UCSD-AML1 (cell line): ENCODE measurements around the gene PEX10.

Experiments
- DNase-seq: peaks from one replicate; lab custom pipeline; 2025; ENCODE audit not compliant: unreplicated experiment; lab: John Stamatoyannopoulos, UW

The PEX10 gene

DNA sequence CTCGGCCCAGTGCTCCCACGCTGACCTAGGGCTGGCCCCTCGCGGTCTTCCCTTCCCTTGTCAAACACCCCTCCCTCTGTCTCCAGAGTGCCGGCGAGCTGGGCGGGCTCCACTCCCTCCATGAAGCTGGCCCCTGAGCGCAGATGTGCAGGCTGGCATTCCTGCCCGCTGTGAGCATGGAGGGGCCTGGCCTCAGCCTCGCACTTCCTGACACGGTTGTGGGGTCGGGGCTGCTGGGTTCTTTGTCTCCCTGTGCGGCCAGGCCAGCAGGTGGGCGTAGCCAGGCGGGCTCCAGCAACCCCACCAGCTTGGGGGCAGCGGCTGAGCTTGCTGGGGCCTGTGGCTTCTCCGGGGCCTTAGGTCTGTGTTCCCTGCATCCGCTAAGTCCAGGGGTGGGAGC is 14.2 kb upstream of the PEX10 start:
- DNase-seq = no peak

DNA sequence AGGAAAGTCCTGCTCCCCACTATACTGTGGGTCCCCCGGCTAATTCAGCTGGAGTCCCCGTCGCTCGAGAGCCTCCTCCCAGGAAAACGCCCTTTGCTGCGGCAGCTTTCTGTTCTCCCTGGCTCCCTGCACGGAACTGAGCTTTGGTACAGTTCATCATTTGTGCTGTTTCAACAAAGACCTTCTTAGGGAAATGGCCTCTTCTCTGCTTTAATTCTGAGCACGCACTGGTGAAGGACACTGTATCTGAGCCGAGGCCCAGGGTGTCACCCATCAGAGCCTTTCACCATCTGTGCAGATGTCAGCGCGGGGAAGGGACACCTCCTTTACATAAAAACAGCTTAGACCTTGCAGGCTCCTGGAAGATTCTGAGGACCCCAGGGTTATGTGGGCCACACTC is 13.5 kb upstream of the PEX10 start:
- no peak for DNase-seq

DNA sequence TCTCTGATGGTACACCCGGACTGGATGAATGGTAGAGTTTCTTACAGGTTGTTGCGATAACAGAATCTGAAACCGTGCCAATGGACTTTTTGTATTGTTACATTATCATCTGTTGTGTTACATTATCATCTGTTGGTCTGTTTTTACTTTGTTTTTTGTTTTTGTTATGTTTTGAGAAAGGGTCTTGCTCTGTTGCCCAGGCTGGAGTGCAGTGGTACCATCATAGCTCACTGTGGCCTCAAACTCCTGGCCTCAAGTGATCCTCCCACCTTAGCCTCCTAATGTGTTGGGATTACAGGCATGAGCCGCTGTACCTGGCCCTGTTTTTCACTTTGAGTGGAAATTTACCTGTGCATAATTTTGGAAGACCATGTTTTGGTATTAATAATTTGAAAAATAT is 10.2 kb upstream of the PEX10 start:
- no peak for DNase-seq

DNA sequence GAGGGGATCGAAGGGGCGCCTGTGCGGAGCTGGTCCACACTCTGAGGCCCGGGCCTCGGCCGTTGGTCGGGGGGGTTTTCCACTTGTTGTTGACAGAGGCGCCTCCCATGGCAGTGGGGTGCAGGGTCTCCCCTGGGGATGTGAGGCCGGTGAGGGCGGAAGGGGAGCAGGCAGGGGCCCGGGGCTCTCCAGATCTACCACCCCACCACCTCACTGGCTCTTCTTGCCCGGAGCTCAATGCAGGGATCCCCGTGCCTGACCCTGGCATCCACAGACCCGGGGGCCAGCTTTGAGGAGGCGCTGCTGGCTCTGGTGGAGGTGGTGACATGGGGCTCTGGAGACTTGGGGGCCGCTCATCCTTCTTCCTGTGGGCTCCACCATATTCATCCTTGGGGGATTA is 7.1 kb upstream of the PEX10 start:
- DNase-seq = no peak

- DNase-seq = no peak
These were observed 6.5 kb upstream of the PEX10 start for GRCh38 chr1:2418791-2419320.

GRCh38 chr1:2417833-2418225 is 5.5 kb upstream of the PEX10 start:
- no peak for DNase-seq

DNA sequence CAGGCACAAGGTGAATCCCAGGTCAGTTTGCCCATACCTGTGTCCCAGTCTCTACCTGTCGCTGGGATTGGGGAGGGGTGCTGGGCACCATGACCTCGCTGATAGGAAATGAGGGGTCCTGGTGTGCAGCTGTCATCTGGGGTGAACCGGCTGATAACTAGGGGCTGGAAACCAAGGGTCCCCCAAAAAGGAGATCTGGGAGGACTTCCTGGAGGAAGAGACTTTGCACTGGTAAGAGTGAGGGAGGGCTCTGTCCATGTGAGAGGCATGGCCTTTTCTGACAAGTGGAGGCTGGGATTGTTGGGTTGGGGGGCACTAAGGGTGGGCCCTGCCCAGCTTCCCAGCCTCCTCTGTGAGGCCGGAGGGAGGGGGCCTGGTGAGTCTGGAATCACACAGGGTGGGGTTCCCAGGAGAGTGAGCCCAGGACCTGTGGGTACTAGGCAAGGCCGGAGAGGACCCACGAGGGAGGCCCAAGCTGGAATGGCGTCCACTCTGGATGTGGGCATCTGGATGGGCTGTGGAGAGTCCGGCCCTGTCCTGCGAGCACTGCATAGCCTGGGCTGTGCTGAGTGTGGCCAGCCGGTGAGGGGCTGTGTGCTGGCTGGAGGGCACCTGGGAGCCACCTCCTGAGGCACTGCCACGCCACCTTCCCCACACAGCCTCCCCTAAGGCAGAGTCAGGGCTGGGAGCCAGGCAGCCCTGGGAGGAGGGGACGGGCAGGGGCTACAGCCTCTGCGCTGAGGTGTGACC is 4.9 kb upstream of the PEX10 start:
- DNase-seq = no peak

DNA sequence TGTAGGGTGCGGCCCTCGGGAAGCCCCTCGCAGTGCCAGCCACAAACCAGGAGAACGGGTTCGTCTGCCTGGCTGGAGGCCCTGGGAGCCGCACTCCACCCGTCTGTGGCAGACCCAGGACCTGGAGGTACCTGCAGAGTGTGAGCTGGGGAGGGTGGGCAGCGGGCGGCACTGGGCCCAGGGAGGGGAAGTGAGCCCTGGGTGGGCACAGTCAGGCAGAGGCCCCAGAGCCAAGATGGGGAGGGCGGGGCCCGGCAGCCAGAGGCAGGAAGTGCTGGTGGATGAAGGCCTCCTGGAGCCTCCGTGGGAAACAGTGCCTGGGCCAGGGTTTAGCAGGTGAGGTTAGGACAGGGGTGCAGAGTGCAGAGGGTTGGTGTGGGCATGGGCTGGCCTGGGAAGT is 4.0 kb upstream of the PEX10 start:
- DNase-seq = peak; percentile 19

DNA sequence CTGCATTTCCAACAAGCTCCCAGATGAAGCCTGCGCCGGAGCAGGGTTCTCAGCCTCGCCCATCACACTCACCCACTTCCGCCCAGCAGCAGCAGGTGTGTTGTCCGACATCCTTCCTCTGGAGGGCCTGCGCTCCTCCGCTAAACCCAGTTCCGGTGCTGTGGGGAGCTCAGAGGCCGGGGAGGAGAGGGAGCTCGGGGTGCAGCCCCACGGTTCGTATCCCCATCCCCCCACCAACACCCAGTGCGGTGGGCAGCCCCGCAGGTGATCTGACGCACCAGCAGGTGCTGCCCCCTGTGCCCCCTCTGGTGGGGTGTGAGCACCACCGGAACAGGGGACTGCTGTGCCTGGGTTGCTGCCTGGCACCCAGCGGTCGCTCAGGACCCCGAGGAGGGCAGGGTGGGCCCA is 3.4 kb upstream of the PEX10 start:
- DNase-seq = peak; percentile 52

DNA sequence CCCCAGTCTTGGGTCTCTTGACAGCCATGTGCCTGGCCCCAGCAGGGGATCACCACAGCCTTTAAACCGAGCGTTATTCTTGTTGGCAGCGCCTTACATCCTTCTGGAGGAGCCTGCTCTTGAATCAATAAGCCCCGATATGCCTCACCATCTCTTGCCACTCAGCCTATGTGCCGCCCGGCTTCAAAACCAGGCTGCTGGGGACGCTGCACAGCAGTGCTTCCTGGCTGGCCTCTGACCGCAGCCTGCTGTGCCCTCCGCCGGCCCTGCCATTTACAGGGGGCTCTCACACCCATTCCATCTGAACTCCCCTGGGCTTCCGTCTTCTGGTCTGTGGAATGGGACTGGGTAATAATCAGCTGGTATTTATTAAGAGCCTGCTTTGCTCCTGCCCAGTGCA is 3.0 kb upstream of the PEX10 start:
- DNase-seq = no peak

DNA sequence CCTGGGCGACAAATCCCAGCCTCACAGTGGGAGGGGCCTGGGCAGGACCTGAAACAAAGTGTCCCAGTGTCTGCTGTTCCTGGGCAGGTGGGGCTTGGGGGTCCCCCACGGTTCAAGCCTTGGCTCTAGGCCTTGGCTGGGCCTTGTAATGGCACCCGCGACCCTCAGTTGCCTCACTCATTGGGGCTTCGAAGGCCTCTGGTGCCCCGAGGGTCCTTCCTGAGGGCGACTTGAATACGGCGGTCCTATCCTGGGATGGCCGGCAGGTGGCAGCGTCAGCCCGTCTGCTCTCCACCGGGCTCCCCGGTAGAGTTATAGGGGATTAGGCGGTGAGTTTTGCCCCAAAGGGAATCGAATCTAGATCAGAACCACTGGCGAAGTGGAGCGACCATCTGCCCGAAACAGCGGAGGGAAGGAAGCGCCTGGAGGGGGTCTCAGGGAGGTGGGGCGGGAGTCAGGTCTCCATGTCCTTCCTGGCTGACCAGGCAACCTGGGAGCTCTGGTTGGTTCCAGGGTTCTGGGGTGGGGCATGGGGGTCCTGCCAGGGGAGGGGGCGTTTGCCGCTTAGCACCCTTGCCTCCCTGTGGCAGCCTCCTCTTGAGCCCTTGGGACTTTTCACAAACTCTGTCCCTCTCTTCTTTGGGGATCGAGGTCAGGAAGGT is 2.1 kb upstream of the PEX10 start:
- peak; percentile 76 for DNase-seq

DNA sequence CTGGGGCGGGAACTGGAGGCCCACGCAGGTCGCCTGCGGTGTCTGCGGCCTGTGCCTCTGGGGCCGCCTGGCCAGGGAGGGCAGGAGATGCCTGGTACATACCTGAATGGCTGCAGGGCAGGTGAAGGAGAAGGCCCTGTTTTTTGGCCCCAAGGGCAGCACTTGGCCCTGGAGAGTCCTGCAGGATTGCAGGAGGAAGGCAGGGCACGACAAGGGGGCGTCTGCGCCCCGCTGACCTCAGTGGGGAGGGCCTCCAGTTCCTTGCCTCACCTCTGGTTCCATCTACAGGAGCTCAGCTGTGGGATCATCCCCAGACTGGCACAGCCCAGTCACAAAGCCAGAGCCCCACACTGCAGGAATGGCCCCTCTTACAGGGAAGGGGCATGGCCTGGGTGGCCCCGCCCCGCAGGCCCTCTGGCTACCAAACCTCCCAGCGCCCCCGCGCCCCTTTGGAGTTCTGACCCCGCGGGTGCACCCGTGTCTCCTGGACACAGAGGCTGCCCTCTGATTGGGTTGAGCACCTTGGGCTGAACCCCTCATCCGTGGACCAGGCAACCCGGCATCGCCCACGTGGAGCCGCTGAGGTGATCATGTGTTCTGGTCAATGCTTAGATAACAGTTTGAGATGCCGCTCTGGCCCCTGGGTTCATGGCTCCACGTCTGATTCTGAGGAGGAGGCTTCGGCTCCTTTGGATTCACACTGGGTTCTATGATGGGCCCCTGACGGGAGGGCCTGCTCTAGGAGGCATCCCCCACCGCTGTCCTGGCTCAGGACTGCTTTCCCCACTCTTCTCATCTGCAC is 1.3 kb upstream of the PEX10 start:
- no peak for DNase-seq

DNA sequence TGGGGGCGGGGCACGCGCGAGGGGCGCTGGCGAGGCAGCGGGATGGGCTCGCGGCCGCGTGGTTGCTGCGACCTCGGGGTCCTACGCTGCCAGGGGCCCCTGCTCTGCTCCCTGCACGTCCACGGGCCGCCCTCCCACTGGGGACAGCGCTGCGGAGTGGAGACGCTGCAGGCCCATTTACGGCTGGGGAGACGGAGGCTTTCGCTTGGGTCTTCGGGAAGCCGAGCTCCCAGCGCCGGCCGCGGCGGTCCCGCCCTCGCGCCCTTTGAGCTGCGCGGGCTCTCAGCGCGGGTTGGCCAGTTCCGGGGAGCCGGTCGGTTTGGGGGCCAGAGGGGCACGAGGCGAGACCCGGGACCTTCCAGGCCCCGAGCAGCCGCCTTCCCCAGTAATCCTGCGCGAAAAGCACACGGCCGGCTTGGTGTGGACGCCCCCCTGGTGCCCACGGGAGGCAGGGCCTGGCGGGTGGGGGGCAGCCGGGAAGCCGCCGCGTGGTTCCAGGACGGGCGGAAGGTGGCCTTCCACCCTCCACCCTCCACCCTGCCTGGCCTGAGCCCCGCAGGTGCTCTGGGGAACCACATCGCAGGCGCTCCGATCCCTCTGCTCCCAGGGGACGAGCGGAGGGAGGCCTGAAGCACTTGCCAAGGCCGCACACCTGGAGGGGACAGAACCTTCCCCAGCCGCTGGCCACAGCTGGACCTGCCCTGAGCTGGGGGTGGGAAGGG is 570 bp upstream of the PEX10 start:
- no peak for DNase-seq

DNA sequence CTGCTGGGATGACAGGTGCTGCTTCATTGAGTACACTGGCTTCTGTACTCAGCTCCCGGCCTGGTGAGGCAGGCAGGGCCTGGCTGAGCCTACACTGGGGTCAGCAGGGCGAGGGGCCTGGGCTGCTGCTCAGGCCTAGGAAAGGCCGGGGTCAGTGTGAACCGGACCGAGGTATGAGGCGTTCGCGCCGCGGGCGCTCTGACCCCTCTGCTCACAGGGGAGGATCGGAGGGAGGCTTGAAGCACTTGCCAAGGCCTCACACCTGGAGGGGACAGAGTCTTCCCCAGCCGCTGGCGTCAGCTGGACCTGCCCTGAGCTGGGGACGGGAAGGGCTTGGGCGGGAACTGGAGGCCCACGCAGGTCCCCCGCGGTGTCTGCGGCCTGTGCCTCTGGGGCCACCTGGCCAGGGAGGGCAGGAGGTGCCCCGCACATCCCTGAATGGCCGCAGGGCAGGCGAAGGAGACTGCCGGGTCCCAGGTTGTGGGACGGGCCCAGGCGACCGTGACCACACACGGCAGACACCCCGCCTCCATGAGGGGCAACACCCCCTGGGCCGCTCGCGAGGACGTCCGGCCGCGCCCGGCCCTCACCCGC is 466 bp downstream of the PEX10 start:
- no peak for DNase-seq

DNA sequence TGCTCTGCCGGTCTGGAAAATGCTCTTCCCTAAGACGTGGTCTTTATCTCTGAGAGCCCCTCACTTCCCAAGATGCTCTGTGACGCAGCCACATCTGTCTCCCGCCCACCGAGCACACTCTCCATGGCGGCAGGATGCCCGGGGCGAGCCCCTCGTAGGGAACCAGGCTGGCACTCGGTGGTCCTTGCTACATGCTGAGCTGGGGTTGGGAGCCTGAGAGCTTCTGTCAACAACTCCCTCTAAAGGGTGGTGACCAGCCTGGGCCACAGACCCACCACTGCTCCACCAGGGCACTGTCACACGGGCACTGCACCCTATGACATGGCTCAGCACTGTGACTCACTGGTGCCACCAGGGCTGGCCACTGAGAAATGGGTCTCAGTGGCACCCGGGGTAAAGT is 2.6 kb downstream of the PEX10 start:
- DNase-seq = no peak

GRCh38 chr1:2408859-2409276 is 3.5 kb downstream of the PEX10 start:
- no peak for DNase-seq

DNA sequence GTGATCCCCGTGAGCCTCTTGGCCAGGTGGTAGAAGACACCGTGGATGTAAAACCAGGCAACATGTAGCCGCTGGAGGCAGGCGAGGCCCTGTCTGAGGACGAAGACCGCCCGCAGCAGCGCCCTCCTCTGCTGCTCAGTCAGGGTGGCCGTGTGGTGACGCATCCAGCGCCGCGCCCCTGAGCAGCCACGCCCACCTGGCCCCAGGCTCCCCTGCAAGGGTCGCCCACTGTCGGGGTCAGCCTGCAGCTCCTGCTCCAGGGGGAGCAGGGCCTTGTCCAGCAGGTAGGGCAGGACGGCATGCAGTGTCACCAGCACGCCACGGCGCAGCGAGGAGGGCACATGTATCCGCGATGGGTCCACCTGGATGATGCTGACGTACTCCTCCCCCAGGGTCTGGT is 3.9 kb downstream of the PEX10 start:
- DNase-seq = no peak

DNA sequence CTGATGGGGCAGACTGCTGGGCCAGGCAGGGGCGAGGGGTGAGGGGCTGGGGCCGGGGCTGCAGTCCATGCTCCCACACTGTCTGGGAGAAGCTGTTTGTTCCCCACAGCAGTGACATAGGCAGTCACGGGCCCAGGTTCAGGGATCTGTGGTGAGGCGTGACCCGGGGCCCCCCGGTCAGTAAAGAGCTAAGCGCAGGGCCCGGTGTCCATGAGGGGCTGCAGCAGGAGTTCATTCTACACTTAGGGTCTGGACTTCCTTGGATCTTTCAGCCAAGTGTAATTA is 4.4 kb downstream of the PEX10 start:
- DNase-seq = no peak

DNA sequence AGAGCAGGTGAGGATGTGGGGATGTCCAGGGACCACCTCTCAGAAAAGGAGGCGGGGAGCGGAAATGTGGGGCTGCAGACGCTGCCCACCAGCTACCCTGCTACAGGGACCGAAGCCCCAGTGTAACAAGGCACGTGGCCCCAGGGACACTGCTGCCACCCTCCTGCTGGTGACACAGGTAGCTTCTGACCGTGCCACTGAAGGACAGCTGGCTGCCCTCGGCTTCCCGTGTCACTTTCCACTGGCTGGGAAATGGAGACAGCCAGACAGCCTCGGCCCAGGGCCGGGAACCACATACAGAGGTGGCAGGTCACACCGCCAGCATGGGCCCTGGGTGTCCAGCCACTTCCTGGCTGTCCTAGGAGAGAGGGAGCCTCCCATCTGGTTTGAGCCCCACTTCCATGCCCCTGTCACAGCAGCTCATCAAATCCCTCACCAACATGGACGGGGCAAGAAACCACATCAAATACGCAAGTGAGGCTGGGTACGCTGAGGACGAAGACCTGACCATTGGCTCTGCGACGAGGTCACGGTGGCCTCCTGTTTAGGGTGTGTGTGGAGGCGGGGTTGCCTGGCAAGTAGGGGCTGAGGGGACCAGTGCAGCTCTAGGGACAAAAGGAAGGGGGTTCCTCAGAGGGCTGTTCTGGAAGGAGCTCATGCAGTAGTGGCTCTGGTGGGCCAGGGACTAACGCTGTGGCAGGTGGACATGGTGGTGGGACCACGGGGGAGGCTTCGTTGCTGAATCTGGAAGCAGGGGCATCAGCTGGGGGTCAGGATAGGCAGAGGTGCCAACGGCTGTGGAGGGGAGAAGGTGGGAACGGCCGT is 5.0 kb downstream of the PEX10 start:
- DNase-seq = no peak

DNA sequence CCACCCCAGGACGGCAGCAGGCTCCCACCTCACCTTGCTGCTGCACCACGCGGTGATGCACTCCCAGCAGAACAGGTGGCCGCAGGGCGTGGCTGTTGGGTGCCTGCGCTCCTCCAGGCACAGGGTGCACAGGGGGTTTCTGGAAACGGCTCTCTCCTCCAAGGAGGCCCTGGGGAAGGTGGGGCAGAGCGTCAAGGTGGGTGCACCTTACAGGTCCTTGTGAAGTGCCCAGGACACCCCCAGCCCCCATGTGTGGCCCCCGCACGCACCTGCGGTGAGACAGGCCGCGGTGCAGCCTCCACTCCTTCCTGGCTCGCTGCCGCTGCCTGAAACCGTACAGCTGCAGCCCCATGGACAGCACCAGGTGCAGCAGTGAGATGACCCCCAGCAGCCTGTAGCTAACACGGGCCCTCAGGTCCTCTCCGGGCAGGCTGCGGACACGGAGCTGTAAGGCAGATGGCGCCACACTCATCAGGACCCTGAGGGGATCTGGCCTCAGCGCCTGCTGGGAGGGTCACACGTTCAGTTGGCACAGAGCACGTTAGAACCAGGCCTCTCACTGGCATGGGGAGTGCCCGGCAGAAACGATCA is 5.8 kb downstream of the PEX10 start:
- no peak for DNase-seq
